Hepatocyte (in vitro differentiated cells): Measurements from ENCODE around the gene TOX4. TPM values are rescaled to one million over a fixed set of nuclear protein-coding genes. Genes with fewer than 3 reads are reported as not detected.

Experiments used
- DNase-seq: peaks from one replicate; pipeline ENCODE4 v3.0.0-alpha.2; 2016; ENCODE audit warnings: low spot score
- H2AFZ ChIP-seq: fragments of 200-600 bp; sonication (generic); 2 replicates; pipeline ENCODE4 v1.6.0; 2016; ENCODE audit warnings: antibody characterized with exemption, mild to moderate bottlenecking
- H3K27ac ChIP-seq: fragments of 200-600 bp; sonication (generic); 2 replicates; pipeline ENCODE4 v1.5.1; 2016; ENCODE audit warnings: mild to moderate bottlenecking
- H3K27me3 ChIP-seq: fragments of 200-600 bp; sonication (generic); 2 replicates; pipeline ENCODE4 v1.6.1; 2016
- H3K36me3 ChIP-seq: fragments of 200-600 bp; sonication (generic); replicated peaks from 2 replicates; pipeline ENCODE4 v1.5.1; 2016; ENCODE audit warnings: low read depth; ENCODE audit not compliant: insufficient read depth
- H3K4me1 ChIP-seq: fragments of 200-600 bp; sonication (generic); 2 replicates; pipeline ENCODE4 v1.5.1; 2016; ENCODE audit warnings: mild to moderate bottlenecking, moderate library complexity; ENCODE audit not compliant: insufficient read depth
- H3K4me2 ChIP-seq: fragments of 200-600 bp; sonication (generic); 2 replicates; pipeline ENCODE4 v1.6.0; 2016
- H3K4me3 ChIP-seq: fragments of 200-600 bp; sonication (generic); 2 replicates; pipeline ENCODE4 v1.5.1; 2016; ENCODE audit warnings: mild to moderate bottlenecking
- H3K79me2 ChIP-seq: fragments of 200-600 bp; sonication (generic); 2 replicates; pipeline ENCODE4 v1.6.0; 2017; ENCODE audit warnings: mild to moderate bottlenecking
- H3K9me2 ChIP-seq: fragments of 200-600 bp; sonication (generic); replicated peaks from 2 replicates; pipeline ENCODE4 v1.6.0; 2017; ENCODE audit warnings: mild to moderate bottlenecking; ENCODE audit not compliant: insufficient read depth
- H3K9me3 ChIP-seq: fragments of 200-600 bp; sonication (generic); 2 replicates; pipeline ENCODE4 v1.5.1; 2016; ENCODE audit warnings: low read depth, mild to moderate bottlenecking
- H4K20me1 ChIP-seq: fragments of 200-600 bp; sonication (generic); 2 replicates; pipeline ENCODE4 v1.6.0; 2016; ENCODE audit warnings: mild to moderate bottlenecking; ENCODE audit not compliant: insufficient read depth, poor library complexity, severe bottlenecking
- CTCF ChIP-seq: fragments of 200-600 bp; sonication (generic); IDR thresholded peaks from 2 replicates; pipeline ENCODE4 v1.5.1; 2016; ENCODE audit warnings: antibody characterized with exemption, mild to moderate bottlenecking; ENCODE audit not compliant: poor library complexity
- EZH2 ChIP-seq: fragments of 200-600 bp; sonication (generic); IDR thresholded peaks from 2 replicates; pipeline ENCODE4 v1.6.1; 2016; ENCODE audit warnings: antibody characterized with exemption, mild to moderate bottlenecking, borderline replicate concordance
- EZH2phosphoT487 ChIP-seq: fragments of 200-600 bp; sonication (generic); IDR thresholded peaks from one replicate; pipeline ENCODE4 v1.6.1; 2018; ENCODE audit warnings: antibody characterized with exemption, mild to moderate bottlenecking, low read depth, moderate library complexity; ENCODE audit not compliant: unreplicated experiment, severe bottlenecking
- WGBS: methylation state at CpG from one replicate; pipeline ENCODE4 v1.1.6; 2016; ENCODE audit warnings: low lambda C conversion rate; ENCODE audit errors: missing lambda C conversion rate; 5-methylcytosine and 5-hydroxymethylcytosine counted together
- polyA plus RNA-seq: library from polyadenylated mRNA; unstranded; fragments of >200 nt; fragmentation: Nextera tagmentation; extraction: Ambion mirVana; gene quantifications from 2 replicates; pipeline ENCODE4 v1.2.1, GENCODE V29; 2016
- total RNA-seq: library from RNA; depleted of rRNA; stranded (reverse); fragments of >200 nt; gene quantifications from 2 replicates; pipeline ENCODE4 v1.2.3, GENCODE V29; 2014

The TOX4 gene
- total and polyA plus RNA-seq, 2 experiments from 2014 or later: 42.5 to 55.5 TPM

GRCh38 chr14:21526672-21527317 is 49.8 kb downstream of the TOX4 start:
- Histone ChIP-seq H3K27me3 (no peaks in the 10 kb centered on the region), H3K4me2 (peak overlapping the region; percentile 89), H3K4me1 (peaks cover 7% of the 10 kb centered on the region), H3K4me3 (peak overlapping the region; percentile 95), H3K79me2 (peaks cover 5% of the 10 kb centered on the region), H3K27ac (peak overlapping the region; percentile 52), H4K20me1 (no peaks in the 10 kb centered on the region), H3K36me3 (no peaks in the 10 kb centered on the region), H3K9me2 (no peaks in the 10 kb centered on the region), H2AFZ (peak overlapping the region; percentile 98), H3K9me3 (no peaks in the 10 kb centered on the region)
- peak; percentile 18 for DNase-seq
- TF ChIP-seq CTCF (no peak), EZH2phosphoT487 (no peak), EZH2 (no peak)
- 12% methylated on average over 13 of the region's 13 CpGs for WGBS

GRCh38 chr14:21527318-21527679 is 50.3 kb downstream of the TOX4 start:
- WGBS: 56% methylated on average over 1 of the region's 1 CpG
- Histone ChIP-seq H3K27ac (no peak overlapping the region), H2AFZ (peak overlapping the region; percentile 98), H3K36me3 (no peaks in the 10 kb centered on the region), H3K4me1 (peaks cover 7% of the 10 kb centered on the region), H3K79me2 (peaks cover 5% of the 10 kb centered on the region), H3K4me3 (no peak overlapping the region), H3K9me3 (no peaks in the 10 kb centered on the region), H3K27me3 (no peaks in the 10 kb centered on the region), H3K4me2 (no peak overlapping the region), H3K9me2 (no peaks in the 10 kb centered on the region), H4K20me1 (no peaks in the 10 kb centered on the region)
- no peak for DNase-seq
- TF ChIP-seq CTCF (no peak), EZH2phosphoT487 (no peak), EZH2 (no peak)

- Histone ChIP-seq H3K4me2 (peak overlapping the region; percentile 9), H2AFZ (peak overlapping the region; percentile 0)
These were observed 51.7 kb downstream of the TOX4 start for GRCh38 chr14:21528381-21529348.

More at GRCh38 chr14:21528381-21529348, 51.7 kb downstream of the TOX4 start:
- no peak for TF ChIP-seq EZH2phosphoT487
- no peak for TF ChIP-seq CTCF
- no peak for TF ChIP-seq EZH2
- peak; percentile 35 for DNase-seq
- H3K27ac ChIP-seq: peak overlapping the region; percentile 69
- 44% methylated on average over 4 of the region's 4 CpGs for WGBS
- H3K9me3 ChIP-seq: no peaks in the 10 kb centered on the region
- H3K4me1 ChIP-seq: peaks cover 7% of the 10 kb centered on the region
- H3K4me3 ChIP-seq: no peak overlapping the region
- H3K27me3 ChIP-seq: no peaks in the 10 kb centered on the region
- H3K36me3 ChIP-seq: no peaks in the 10 kb centered on the region
- H4K20me1 ChIP-seq: no peaks in the 10 kb centered on the region
- H3K9me2 ChIP-seq: no peaks in the 10 kb centered on the region
- peaks cover 5% of the 10 kb centered on the region for H3K79me2 ChIP-seq
